Choroid plexus epithelial cell (primary cell): ENCODE data around the gene NUP107.
A peak's percentile ranks its signal among the peaks of the same experiment; 100 is the strongest.
"Not testable (repeated sequence)": the region's sequence is repeated elsewhere in the genome, so short reads cannot be mapped to it uniquely, and the experiment has no call there.

ENCODE experiments used
- DNase-seq: peaks from one replicate; pipeline ENCODE4 v3.0.0-alpha.2; 2010; ENCODE audit warnings: low read depth
- H3K4me3 ChIP-seq: 2 replicates; pipeline ENCODE4 v1.5.1; 2011; ENCODE audit warnings: low read depth, mild to moderate bottlenecking, control low read depth, low read length, moderate library complexity
- TF ChIP-seq, protein P1 (sequence below): conservative IDR thresholded peaks from 2 replicates; pipeline ENCODE4 v1.5.1; 2011; ENCODE audit warnings: low read depth, mild to moderate bottlenecking, control low read depth, inconsistent platforms, low read length, moderate library complexity

NUP107 gene

DNA sequence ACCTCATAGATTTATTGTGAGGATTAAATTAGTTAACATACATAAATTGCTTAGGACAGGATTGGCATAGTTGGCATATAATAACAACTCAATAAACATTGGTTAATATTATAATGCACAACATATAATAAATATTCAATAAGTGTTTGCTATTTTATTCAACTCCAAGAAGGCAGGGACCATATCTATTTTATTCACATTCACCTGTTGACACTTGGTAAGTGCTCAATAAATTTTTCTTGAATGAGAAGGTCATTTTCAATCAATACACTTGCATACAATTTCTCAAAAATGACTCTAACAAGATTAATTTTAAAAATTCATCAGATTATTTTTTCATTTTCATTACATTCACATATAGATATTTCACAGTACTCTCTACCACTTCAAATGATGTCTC lies 12.4 kb upstream of the NUP107 start:
- TF ChIP-seq, protein P1, sequence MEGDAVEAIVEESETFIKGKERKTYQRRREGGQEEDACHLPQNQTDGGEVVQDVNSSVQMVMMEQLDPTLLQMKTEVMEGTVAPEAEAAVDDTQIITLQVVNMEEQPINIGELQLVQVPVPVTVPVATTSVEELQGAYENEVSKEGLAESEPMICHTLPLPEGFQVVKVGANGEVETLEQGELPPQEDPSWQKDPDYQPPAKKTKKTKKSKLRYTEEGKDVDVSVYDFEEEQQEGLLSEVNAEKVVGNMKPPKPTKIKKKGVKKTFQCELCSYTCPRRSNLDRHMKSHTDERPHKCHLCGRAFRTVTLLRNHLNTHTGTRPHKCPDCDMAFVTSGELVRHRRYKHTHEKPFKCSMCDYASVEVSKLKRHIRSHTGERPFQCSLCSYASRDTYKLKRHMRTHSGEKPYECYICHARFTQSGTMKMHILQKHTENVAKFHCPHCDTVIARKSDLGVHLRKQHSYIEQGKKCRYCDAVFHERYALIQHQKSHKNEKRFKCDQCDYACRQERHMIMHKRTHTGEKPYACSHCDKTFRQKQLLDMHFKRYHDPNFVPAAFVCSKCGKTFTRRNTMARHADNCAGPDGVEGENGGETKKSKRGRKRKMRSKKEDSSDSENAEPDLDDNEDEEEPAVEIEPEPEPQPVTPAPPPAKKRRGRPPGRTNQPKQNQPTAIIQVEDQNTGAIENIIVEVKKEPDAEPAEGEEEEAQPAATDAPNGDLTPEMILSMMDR, result no peak
- no peak for DNase-seq
- no peak overlapping the region for H3K4me3 ChIP-seq

DNA sequence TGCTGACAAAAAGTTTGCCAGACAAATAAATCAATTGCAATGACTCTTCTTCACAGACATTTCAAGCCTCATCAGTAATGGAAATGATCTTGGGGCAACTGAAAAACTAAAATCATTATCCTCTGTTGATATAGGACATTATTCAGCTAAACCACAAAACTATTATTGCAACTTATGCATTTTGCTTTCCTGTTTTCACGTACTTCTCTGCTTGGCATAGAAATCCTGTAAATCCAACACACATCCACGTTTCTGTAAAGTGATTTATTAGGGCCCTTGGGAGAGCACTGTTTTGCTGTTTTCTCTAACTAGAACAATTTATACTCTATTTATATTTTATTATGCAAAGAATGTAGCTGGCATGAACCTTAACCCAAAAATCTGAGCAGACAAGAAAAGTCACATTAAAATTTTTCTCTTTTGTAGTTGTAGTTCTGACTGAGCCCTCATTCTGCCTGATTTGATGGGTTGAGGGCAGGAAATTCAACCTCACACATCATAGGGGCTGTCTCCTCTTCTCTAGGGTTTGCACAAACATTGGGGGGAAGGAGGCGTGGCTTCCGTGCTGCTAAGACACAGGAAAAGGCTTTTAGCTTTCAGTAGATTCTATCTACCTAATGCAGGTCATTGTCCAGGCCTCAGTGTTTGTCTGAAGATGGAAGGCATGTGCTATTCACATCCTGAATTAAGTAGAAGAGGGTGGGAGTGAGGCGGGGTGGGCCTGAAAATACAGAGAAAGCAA lies 11.5 kb upstream of the NUP107 start:
- no peak for DNase-seq

DNA sequence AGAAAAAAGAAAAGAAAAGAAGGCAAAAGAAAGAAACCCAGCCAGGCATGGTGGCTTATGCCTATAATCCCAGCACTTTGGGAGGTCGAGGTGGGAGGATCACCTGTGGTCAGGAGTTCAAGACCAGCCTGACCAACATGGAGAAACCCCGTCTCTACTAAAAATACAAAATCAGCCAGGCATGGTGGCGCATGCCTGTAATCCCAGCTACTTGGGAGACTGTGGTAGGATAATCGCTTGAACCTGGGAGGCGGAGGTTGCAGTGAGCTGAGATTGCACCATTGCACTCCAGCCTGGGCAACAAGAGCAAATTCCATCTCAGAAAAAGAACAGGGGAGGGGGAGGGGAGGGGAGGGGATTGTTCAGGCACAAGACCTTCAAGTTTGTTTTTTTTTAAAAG lies 9.9 kb upstream of the NUP107 start:
- not testable (repeated sequence) for H3K4me3 ChIP-seq, DNase-seq

More for the DNA sequence above, 11.5 kb upstream of the NUP107 start:
- H3K4me3 ChIP-seq, result no peak overlapping the region
- TF ChIP-seq, protein P1, result no peak

DNA sequence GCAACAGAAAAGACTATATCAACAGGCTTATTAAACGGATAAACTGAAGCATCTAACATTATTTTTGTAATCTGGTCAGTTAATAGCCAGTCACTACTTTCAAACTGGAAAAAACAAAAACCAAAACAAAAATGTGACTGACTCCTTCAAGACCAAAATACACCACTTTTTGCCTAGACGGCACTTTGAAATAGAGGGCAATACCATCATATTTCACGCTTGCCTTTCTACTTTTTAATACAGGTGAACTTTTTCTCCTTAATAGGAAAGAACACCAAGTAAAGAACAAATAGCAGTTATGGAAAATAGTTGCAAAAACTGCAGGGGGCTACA lies 550 bp upstream of the NUP107 start:
- TF ChIP-seq, protein P1, result no peak
- no peak for DNase-seq
- H3K4me3 ChIP-seq, result peak overlapping the region; percentile 79

DNA sequence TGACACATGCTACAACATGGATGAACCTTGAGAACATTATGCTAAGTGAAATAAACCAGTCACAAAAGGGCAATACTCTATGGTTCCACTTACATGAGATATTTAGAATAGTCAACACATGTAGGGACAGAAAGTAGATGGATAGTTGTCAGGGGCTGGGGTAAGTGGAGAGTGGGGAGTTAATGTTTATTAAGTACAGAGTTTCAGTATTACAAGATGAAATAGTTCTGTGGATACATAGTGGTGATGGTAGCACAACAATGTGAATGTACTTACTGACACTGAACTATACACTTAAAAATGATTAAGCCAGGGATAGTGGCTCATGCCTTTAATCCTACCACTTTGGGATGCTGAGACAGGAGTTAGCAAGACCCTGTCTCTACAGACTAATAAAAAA lies 8.7 kb downstream of the NUP107 start:
- H3K4me3 ChIP-seq, result no peak overlapping the region
- TF ChIP-seq, protein P1, result no peak
- DNase-seq, result no peak

DNA sequence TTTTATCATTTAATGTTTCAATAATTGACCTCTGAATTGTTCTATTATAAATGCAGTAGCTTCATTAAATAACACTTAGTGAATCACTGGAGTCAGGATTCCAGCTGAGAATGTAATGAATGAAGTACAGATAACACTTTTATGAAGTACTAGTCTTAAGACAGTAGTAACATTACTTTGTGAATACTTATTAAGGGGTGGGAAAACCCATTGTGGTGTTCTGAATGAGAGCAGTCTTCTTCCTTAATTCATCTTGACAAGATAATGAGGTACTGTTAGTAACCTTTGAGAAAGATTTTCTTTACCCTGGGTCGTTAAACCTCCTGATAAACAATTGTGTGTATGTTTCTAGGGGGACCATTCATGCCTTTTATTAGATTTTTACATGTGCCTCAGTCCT lies 12.7 kb downstream of the NUP107 start:
- no peak for DNase-seq
- H3K4me3 ChIP-seq, result no peak overlapping the region
- TF ChIP-seq, protein P1, result no peak

DNA sequence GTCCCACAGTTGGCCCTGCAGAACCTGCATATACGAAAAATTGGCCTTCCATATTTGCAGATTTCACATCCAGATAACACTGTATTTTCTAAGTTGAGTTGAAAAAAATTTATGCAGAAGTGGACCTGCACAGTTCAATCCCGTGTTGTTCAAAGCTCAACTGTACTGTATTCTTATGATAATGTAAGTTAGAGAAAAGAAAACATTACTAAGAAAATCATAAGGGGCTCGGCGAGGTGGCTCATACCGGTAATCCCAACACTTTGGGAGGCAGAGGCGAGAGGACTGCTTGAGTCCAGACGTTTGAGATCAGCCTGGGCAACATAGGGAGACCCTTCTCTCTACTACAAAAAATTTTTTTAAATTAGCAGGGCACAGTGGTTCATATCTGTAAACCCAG lies 41.0 kb downstream of the NUP107 start:
- TF ChIP-seq, protein P1, result no peak
- DNase-seq, result no peak
- H3K4me3 ChIP-seq, result no peak overlapping the region
